ENCODE results near the gene CD276.

CD276 gene

GRCh38 chr15:73750438-73750837 is 66.3 kb downstream of the CD276 start:
- DNase-seq = no peak

GRCh38 chr15:73750951-73751350 is 66.8 kb downstream of the CD276 start:
- DNase-seq = no peak

GRCh38 chr15:73751511-73751898 is 67.3 kb downstream of the CD276 start:
- no peak for DNase-seq

GRCh38 chr15:73751899-73752805 is 68.0 kb downstream of the CD276 start:
- no peak for DNase-seq

- DNase-seq = no peak
Observed at GRCh38 chr15:73752806-73753193, 68.6 kb downstream of the CD276 start.

GRCh38 chr15:73753250-73754130 is 69.3 kb downstream of the CD276 start, which contains the start of gene INSYN1:
Gene INSYN1, minus strand, starts transcription at chr15:73753351. Its CDS starts 2,221 bp downstream, at chr15:73751130.
- no peak for DNase-seq

- no peak for DNase-seq
Observed at GRCh38 chr15:73754461-73754860, 70.3 kb downstream of the CD276 start.

GRCh38 chr15:73755481-73755880 is 71.3 kb downstream of the CD276 start:
- no peak for DNase-seq

GRCh38 chr15:73755946-73756345 is 71.8 kb downstream of the CD276 start:
- no peak for DNase-seq

- DNase-seq = no peak
Observed at GRCh38 chr15:73756390-73756789, 72.2 kb downstream of the CD276 start.

GRCh38 chr15:73756947-73757513 is 72.8 kb downstream of the CD276 start:
- DNase-seq = no peak

GRCh38 chr15:73757571-73757970 is 73.4 kb downstream of the CD276 start:
- no peak for DNase-seq

GRCh38 chr15:73758461-73758860 is 74.3 kb downstream of the CD276 start:
- no peak for DNase-seq

GRCh38 chr15:73760330-73761329 is 76.4 kb downstream of the CD276 start:
- no peak for DNase-seq

- DNase-seq = no peak
Observed at GRCh38 chr15:73763931-73764330, 79.7 kb downstream of the CD276 start.

Data from activated CD4-positive, alpha-beta T cell treated with anti-CD3 and anti-CD28 coated beads for 48 hours (primary cell).